Measurements from ENCODE around the gene OPN1MW2. TPM values are rescaled to one million over a fixed set of nuclear protein-coding genes. Genes with fewer than 3 reads are reported as not detected.
"Not testable (repeated sequence)": the region's sequence is repeated elsewhere in the genome, so short reads cannot be mapped to it uniquely, and the experiment has no call there.

OPN1MW2 gene
- not detected for total RNA-seq

GRCh38 chrX:154219456-154219855, at the start of gene OPN1MW2:
Gene OPN1MW2 (plus strand): TSS chrX:154219756. CDS start chrX:154219816, 60 bp downstream.
- H3K4me1 ChIP-seq; intact Hi-C loops (cut with DNase I): not testable (repeated sequence)

GRCh38 chrX:154172535-154172943, 47.0 kb upstream of the OPN1MW2 start:
- intact Hi-C loops (cut with DNase I); H3K36me3 ChIP-seq; H3K27ac ChIP-seq; DNase-seq; H3K9ac ChIP-seq (ENCODE audit: low read depth in 2 of 2, low read length in 2 of 2); H3K4me1 ChIP-seq; H3K9me3 ChIP-seq; H3K4me3 ChIP-seq; H3K27me3 ChIP-seq: not testable (repeated sequence)

More at GRCh38 chrX:154219456-154219855, at the start of gene OPN1MW2:
- DNase-seq; H3K9me3 ChIP-seq; H3K36me3 ChIP-seq; H3K9ac ChIP-seq (ENCODE audit: low read depth in 2 of 2, low read length in 2 of 2); H3K27ac ChIP-seq; H3K4me3 ChIP-seq; H3K27me3 ChIP-seq: not testable (repeated sequence)

- H3K27me3 ChIP-seq; intact Hi-C loops (cut with DNase I); H3K4me1 ChIP-seq; H3K9me3 ChIP-seq; H3K9ac ChIP-seq (ENCODE audit: low read depth in 2 of 2, low read length in 2 of 2); DNase-seq; H3K4me3 ChIP-seq; H3K27ac ChIP-seq; H3K36me3 ChIP-seq: not testable (repeated sequence)
These were observed 45.2 kb upstream of the OPN1MW2 start for GRCh38 chrX:154174356-154174755.

- H3K4me3 ChIP-seq; H3K9me3 ChIP-seq; DNase-seq; H3K4me1 ChIP-seq; H3K27me3 ChIP-seq; H3K9ac ChIP-seq (ENCODE audit: low read depth in 2 of 2, low read length in 2 of 2); H3K36me3 ChIP-seq; H3K27ac ChIP-seq; intact Hi-C loops (cut with DNase I): not testable (repeated sequence)
These were observed 37.3 kb upstream of the OPN1MW2 start, which contains the start of gene OPN1MW for GRCh38 chrX:154182296-154182695. Gene OPN1MW (plus strand): TSS chrX:154182596. CDS start chrX:154182678, 82 bp downstream.

GRCh38 chrX:154183794-154184193, 35.8 kb upstream of the OPN1MW2 start:
- H3K9ac ChIP-seq (ENCODE audit: low read depth in 2 of 2, low read length in 2 of 2); H3K4me3 ChIP-seq; H3K4me1 ChIP-seq; H3K9me3 ChIP-seq; H3K27ac ChIP-seq; H3K36me3 ChIP-seq; H3K27me3 ChIP-seq; DNase-seq; intact Hi-C loops (cut with DNase I): not testable (repeated sequence)

GRCh38 chrX:154192846-154193245, 26.7 kb upstream of the OPN1MW2 start:
- DNase-seq; H3K4me3 ChIP-seq; H3K27me3 ChIP-seq; H3K4me1 ChIP-seq; H3K36me3 ChIP-seq; H3K9me3 ChIP-seq; H3K27ac ChIP-seq; intact Hi-C loops (cut with DNase I); H3K9ac ChIP-seq (ENCODE audit: low read depth in 2 of 2, low read length in 2 of 2): not testable (repeated sequence)

GRCh38 chrX:154194316-154194715, 25.2 kb upstream of the OPN1MW2 start:
- H3K9me3 ChIP-seq; H3K4me3 ChIP-seq; DNase-seq; H3K27ac ChIP-seq; H3K36me3 ChIP-seq; H3K27me3 ChIP-seq; H3K4me1 ChIP-seq; intact Hi-C loops (cut with DNase I); H3K9ac ChIP-seq (ENCODE audit: low read depth in 2 of 2, low read length in 2 of 2): not testable (repeated sequence)

- DNase-seq; H3K4me1 ChIP-seq; H3K9ac ChIP-seq (ENCODE audit: low read depth in 2 of 2, low read length in 2 of 2); H3K27me3 ChIP-seq; H3K9me3 ChIP-seq; H3K36me3 ChIP-seq; H3K4me3 ChIP-seq; intact Hi-C loops (cut with DNase I); H3K27ac ChIP-seq: not testable (repeated sequence)
These were observed 23.1 kb upstream of the OPN1MW2 start for GRCh38 chrX:154196466-154196865.

- H3K9me3 ChIP-seq; H3K9ac ChIP-seq (ENCODE audit: low read depth in 2 of 2, low read length in 2 of 2); H3K4me1 ChIP-seq; H3K27me3 ChIP-seq; H3K36me3 ChIP-seq; DNase-seq; H3K4me3 ChIP-seq; H3K27ac ChIP-seq; intact Hi-C loops (cut with DNase I): not testable (repeated sequence)
These were observed 9.7 kb upstream of the OPN1MW2 start for GRCh38 chrX:154209670-154210418.

GRCh38 chrX:154211057-154211456, 8.5 kb upstream of the OPN1MW2 start:
- intact Hi-C loops (cut with DNase I); DNase-seq; H3K4me3 ChIP-seq; H3K4me1 ChIP-seq; H3K36me3 ChIP-seq; H3K27ac ChIP-seq; H3K9ac ChIP-seq (ENCODE audit: low read depth in 2 of 2, low read length in 2 of 2); H3K9me3 ChIP-seq; H3K27me3 ChIP-seq: not testable (repeated sequence)

- H3K4me1 ChIP-seq; H3K4me3 ChIP-seq; H3K27me3 ChIP-seq; H3K9ac ChIP-seq (ENCODE audit: low read depth in 2 of 2, low read length in 2 of 2); H3K36me3 ChIP-seq; intact Hi-C loops (cut with DNase I); DNase-seq; H3K27ac ChIP-seq; H3K9me3 ChIP-seq: not testable (repeated sequence)
These were observed 8.1 kb upstream of the OPN1MW2 start for GRCh38 chrX:154211499-154211898.

- DNase-seq; intact Hi-C loops (cut with DNase I); H3K9ac ChIP-seq (ENCODE audit: low read depth in 2 of 2, low read length in 2 of 2); H3K27ac ChIP-seq; H3K9me3 ChIP-seq; H3K27me3 ChIP-seq; H3K4me1 ChIP-seq; H3K36me3 ChIP-seq; H3K4me3 ChIP-seq: not testable (repeated sequence)
These were observed 5.7 kb downstream of the OPN1MW2 start for GRCh38 chrX:154225292-154225691.

GRCh38 chrX:154226706-154227105, 7.2 kb downstream of the OPN1MW2 start:
- H3K4me1 ChIP-seq; H3K4me3 ChIP-seq; H3K27me3 ChIP-seq; H3K36me3 ChIP-seq; H3K9me3 ChIP-seq; H3K27ac ChIP-seq; DNase-seq; intact Hi-C loops (cut with DNase I); H3K9ac ChIP-seq (ENCODE audit: low read depth in 2 of 2, low read length in 2 of 2): not testable (repeated sequence)

- H3K4me3 ChIP-seq; H3K9me3 ChIP-seq; H3K9ac ChIP-seq (ENCODE audit: low read depth in 2 of 2, low read length in 2 of 2); H3K27me3 ChIP-seq; H3K27ac ChIP-seq; intact Hi-C loops (cut with DNase I); H3K36me3 ChIP-seq; DNase-seq; H3K4me1 ChIP-seq: not testable (repeated sequence)
These were observed 11.9 kb downstream of the OPN1MW2 start for GRCh38 chrX:154231443-154231842.
